Gastroesophageal sphincter (tissue), 3 donors: Measurements from ENCODE around the gene RASSF7.

ENCODE experiments used
- CTCF ChIP-seq, 4 experiments: fragments of 200-600 bp in 2 of 4; fragments of 450-650 bp in 2 of 4; sonication (generic) in 1 of 4; IDR thresholded peaks; one replicate each; pipeline ENCODE4 v1.5.1; 2017 to 2019; ENCODE audit warnings: antibody characterized with exemption in 4 of 4, mild to moderate bottlenecking in 2 of 4, moderate library complexity in 2 of 4
- EP300 ChIP-seq: sonication (generic); formaldehyde crosslinking; IDR thresholded peaks from one replicate; pipeline ENCODE4 v1.6.1; 2017; ENCODE audit warnings: antibody characterized with exemption, mild to moderate bottlenecking
- POLR2A ChIP-seq, 2 donors: fragments of 450-650 bp; IDR thresholded peaks; one replicate each; pipeline ENCODE4 v1.6.1; 2017; ENCODE audit warnings: antibody characterized with exemption in 2 of 2, mild to moderate bottlenecking in 2 of 2, moderate library complexity in 1 of 2
- POLR2AphosphoS5 ChIP-seq: sonication (generic); formaldehyde crosslinking; IDR thresholded peaks from one replicate; pipeline ENCODE4 v1.6.1; 2017; ENCODE audit warnings: antibody characterized with exemption

- TF ChIP-seq CTCF (IDR thresholded peaks at IDR 0.05) (no peak), EP300 (no peak), POLR2A (IDR thresholded peaks at IDR 0.05) (no peak), POLR2AphosphoS5 (no peak)
Measured at GRCh38 chr11:516400-516799, 44.4 kb upstream of the RASSF7 start.
